ENCODE data around the gene PMFBP1. TPM values are rescaled to one million over a fixed set of nuclear protein-coding genes. Genes with fewer than 3 reads are reported as not detected.

PMFBP1 gene
- total RNA-seq, 1 experiment from 2014 or later: 1.0 TPM

GRCh38 chr16:72187551-72187950 lies 15.6 kb upstream of the PMFBP1 start:
- DNase-seq (ENCODE audit: low read depth): no peak

- DNase-seq (ENCODE audit: low read depth): no peak
These were observed 11.0 kb upstream of the PMFBP1 start for GRCh38 chr16:72182976-72183375.

- DNase-seq (ENCODE audit: low read depth): no peak
These were observed 7.4 kb upstream of the PMFBP1 start for GRCh38 chr16:72179204-72179970.

GRCh38 chr16:72174726-72175125 lies 2.8 kb upstream of the PMFBP1 start:
- no peak for DNase-seq (ENCODE audit: low read depth)

- no peak for DNase-seq (ENCODE audit: low read depth)
These were observed 2.0 kb upstream of the PMFBP1 start for GRCh38 chr16:72173997-72174396.

- DNase-seq (ENCODE audit: low read depth): no peak
These were observed 719 bp downstream of the PMFBP1 start for GRCh38 chr16:72171236-72171635.

GRCh38 chr16:72169708-72170107 lies 2.2 kb downstream of the PMFBP1 start:
- no peak for DNase-seq (ENCODE audit: low read depth)

- DNase-seq (ENCODE audit: low read depth): no peak
These were observed 3.6 kb downstream of the PMFBP1 start for GRCh38 chr16:72168365-72168764.

- DNase-seq (ENCODE audit: low read depth): no peak
These were observed 4.9 kb downstream of the PMFBP1 start for GRCh38 chr16:72166954-72167561.

- no peak for DNase-seq (ENCODE audit: low read depth)
These were observed 5.8 kb downstream of the PMFBP1 start for GRCh38 chr16:72166151-72166550.

- DNase-seq (ENCODE audit: low read depth): no peak
These were observed 7.3 kb downstream of the PMFBP1 start for GRCh38 chr16:72164691-72165090.

- no peak for DNase-seq (ENCODE audit: low read depth)
These were observed 9.8 kb downstream of the PMFBP1 start for GRCh38 chr16:72162105-72162692.

- no peak for DNase-seq (ENCODE audit: low read depth)
These were observed 12.2 kb downstream of the PMFBP1 start for GRCh38 chr16:72159801-72160200.

GRCh38 chr16:72159386-72159785 lies 12.6 kb downstream of the PMFBP1 start:
- DNase-seq (ENCODE audit: low read depth): no peak

GRCh38 chr16:72149676-72150464 lies 22.1 kb downstream of the PMFBP1 start:
- DNase-seq (ENCODE audit: low read depth): no peak

GRCh38 chr16:72142476-72142875 lies 29.5 kb downstream of the PMFBP1 start:
- no peak for DNase-seq (ENCODE audit: low read depth)

GRCh38 chr16:72139908-72140307 lies 32.0 kb downstream of the PMFBP1 start:
- no peak for DNase-seq (ENCODE audit: low read depth)

- DNase-seq (ENCODE audit: low read depth): no peak
These were observed 33.8 kb downstream of the PMFBP1 start for GRCh38 chr16:72138064-72138572.

- no peak for DNase-seq (ENCODE audit: low read depth)
These were observed 34.4 kb downstream of the PMFBP1 start for GRCh38 chr16:72137380-72138063.

GRCh38 chr16:72134507-72134906 lies 37.4 kb downstream of the PMFBP1 start:
- no peak for DNase-seq (ENCODE audit: low read depth)

GRCh38 chr16:72132726-72133125 lies 39.2 kb downstream of the PMFBP1 start:
- no peak for DNase-seq (ENCODE audit: low read depth)

GRCh38 chr16:72131036-72131435 lies 40.9 kb downstream of the PMFBP1 start:
- DNase-seq (ENCODE audit: low read depth): no peak
